H9 (cell line): ENCODE results near the gene MCEMP1. TPM values are rescaled to one million over a fixed set of nuclear protein-coding genes. Genes with fewer than 3 reads are reported as not detected.

ENCODE experiments used
- DNase-seq: peaks from one replicate; pipeline ENCODE4 v3.0.0-alpha.2; 2017
- H2AFZ ChIP-seq: one replicate; pipeline ENCODE4 v1.6.1; 2013; ENCODE audit warnings: mild to moderate bottlenecking, low read length, control low read depth, moderate library complexity
- H2AK5ac ChIP-seq: 2 replicates; pipeline ENCODE4 v1.6.1; 2013; ENCODE audit warnings: low read length, control low read depth, mixed read lengths; ENCODE audit not compliant: insufficient read length
- H2BK120ac ChIP-seq: one replicate; pipeline ENCODE4 v1.6.1; 2013; ENCODE audit warnings: low read depth, mild to moderate bottlenecking, low read length, control low read depth, inconsistent platforms; ENCODE audit not compliant: poor library complexity, severe bottlenecking
- H2BK12ac ChIP-seq: 2 replicates; pipeline ENCODE4 v1.6.1; 2013; ENCODE audit warnings: low read length, control low read depth, mixed read lengths, low read depth; ENCODE audit not compliant: insufficient read length
- H2BK15ac ChIP-seq: 2 replicates; pipeline ENCODE4 v1.6.1; 2013; ENCODE audit warnings: low read depth, low read length, control low read depth
- H2BK20ac ChIP-seq: one replicate; pipeline ENCODE4 v1.6.1; 2013; ENCODE audit warnings: low read depth, mild to moderate bottlenecking, low read length, control low read depth, inconsistent platforms; ENCODE audit not compliant: poor library complexity, severe bottlenecking
- H2BK5ac ChIP-seq: 2 replicates; pipeline ENCODE4 v1.6.1; 2013; ENCODE audit warnings: low read length, control low read depth, mixed read lengths; ENCODE audit not compliant: insufficient read length
- H3K14ac ChIP-seq: 2 replicates; pipeline ENCODE4 v1.6.1; 2013; ENCODE audit warnings: low read length, control low read depth; ENCODE audit not compliant: insufficient read depth
- H3K18ac ChIP-seq: 2 replicates; pipeline ENCODE4 v1.6.1; 2013; ENCODE audit warnings: low read depth, mild to moderate bottlenecking, mixed read lengths, low read length, control low read depth; ENCODE audit not compliant: insufficient read length
- H3K23ac ChIP-seq: 2 replicates; pipeline ENCODE4 v1.6.1; 2013; ENCODE audit warnings: low read length, control low read depth, mixed read lengths, low read depth; ENCODE audit not compliant: insufficient read length
- H3K23me2 ChIP-seq: 2 replicates; pipeline ENCODE4 v1.6.1; 2013; ENCODE audit warnings: low read depth, mild to moderate bottlenecking, mixed read lengths, low read length, control low read depth; ENCODE audit not compliant: insufficient read length, poor library complexity, severe bottlenecking
- H3K27ac ChIP-seq: 2 replicates; pipeline ENCODE4 v1.5.1; 2013; ENCODE audit warnings: low read length, control low read depth, mixed read lengths, low read depth; ENCODE audit not compliant: insufficient read length
- H3K27me3 ChIP-seq: 2 replicates; pipeline ENCODE4 v1.6.1; 2013; ENCODE audit warnings: low read length, control low read depth, inconsistent platforms; ENCODE audit not compliant: insufficient read depth
- H3K4ac ChIP-seq: 2 replicates; pipeline ENCODE4 v1.6.1; 2013; ENCODE audit warnings: low read depth, mild to moderate bottlenecking, control low read depth, inconsistent platforms, low read length, moderate library complexity
- H3K4me1 ChIP-seq: 2 replicates; pipeline ENCODE4 v1.6.1; 2013; ENCODE audit warnings: low read length, control low read depth, inconsistent platforms; ENCODE audit not compliant: insufficient read depth
- H3K4me2 ChIP-seq: 2 replicates; pipeline ENCODE4 v1.6.1; 2013; ENCODE audit warnings: low read length, control low read depth, mixed read lengths; ENCODE audit not compliant: insufficient read length, insufficient read depth
- H3K56ac ChIP-seq: 2 replicates; pipeline ENCODE4 v1.6.1; 2013; ENCODE audit warnings: low read depth, mild to moderate bottlenecking, mixed read lengths, low read length, control low read depth; ENCODE audit not compliant: insufficient read length
- H3K79me1 ChIP-seq: 2 replicates; pipeline ENCODE4 v1.6.1; 2013; ENCODE audit warnings: low read depth, mild to moderate bottlenecking, moderate library complexity, low read length, control low read depth, inconsistent platforms; ENCODE audit not compliant: insufficient read depth, poor library complexity, severe bottlenecking
- H3K79me2 ChIP-seq: 2 replicates; pipeline ENCODE4 v1.6.1; 2013; ENCODE audit warnings: low read length, control low read depth, inconsistent platforms; ENCODE audit not compliant: insufficient read depth
- H3K9ac ChIP-seq: 2 replicates; pipeline ENCODE4 v1.6.1; 2013; ENCODE audit warnings: low read length, control low read depth, mixed read lengths; ENCODE audit not compliant: insufficient read length; ENCODE audit errors: extremely low read depth
- H3K9me3 ChIP-seq: one replicate; pipeline ENCODE4 v1.6.1; 2013; ENCODE audit warnings: low read depth, low read length, inconsistent platforms; ENCODE audit not compliant: control insufficient read depth
- H3T11ph ChIP-seq: one replicate; pipeline ENCODE4 v1.6.1; 2013; ENCODE audit warnings: mild to moderate bottlenecking, low read length, control low read depth, inconsistent platforms
- H4K20me1 ChIP-seq: one replicate; pipeline ENCODE4 v1.6.1; 2013; ENCODE audit not compliant: control insufficient read depth, insufficient read length, insufficient read depth
- H4K5ac ChIP-seq: 2 replicates; pipeline ENCODE4 v1.6.1; 2013; ENCODE audit warnings: low read depth, mild to moderate bottlenecking, mixed read lengths, low read length, control low read depth; ENCODE audit not compliant: insufficient read length
- H4K8ac ChIP-seq: replicated peaks from 2 replicates; pipeline ENCODE4 v1.6.1; 2013; ENCODE audit warnings: low read length, control low read depth, mixed read lengths, low read depth; ENCODE audit not compliant: insufficient read length
- H4K91ac ChIP-seq: 2 replicates; pipeline ENCODE4 v1.6.1; 2013; ENCODE audit warnings: low read depth, mild to moderate bottlenecking, moderate library complexity, mixed read lengths, low read length, control low read depth; ENCODE audit not compliant: insufficient read length
- H3K27ac Mint-ChIP-seq, 3 experiments: 2 replicates in 2 of 3; 3 replicates in 1 of 3; pipeline ENCODE4 v1.8.0; 2020 to 2021; ENCODE audit warnings: mixed read lengths in 3 of 3, mild to moderate bottlenecking in 1 of 3, moderate library complexity in 1 of 3
- H3K27me3 Mint-ChIP-seq: 2 replicates; pipeline ENCODE4 v1.8.0; 2021; ENCODE audit warnings: low read depth, mild to moderate bottlenecking, moderate library complexity, mixed read lengths
- H3K36me3 Mint-ChIP-seq, 3 experiments: 2 replicates in 2 of 3; 3 replicates in 1 of 3; pipeline ENCODE4 v1.8.0; 2020 to 2021; ENCODE audit warnings: low read depth in 3 of 3, mixed read lengths in 3 of 3; ENCODE audit not compliant: insufficient read depth in 1 of 3
- H3K4me1 Mint-ChIP-seq, 2 experiments: 2 replicates each; pipeline ENCODE4 v1.8.0; 2020; ENCODE audit warnings: mixed read lengths in 2 of 2
- H3K4me3 Mint-ChIP-seq, 2 experiments: 2 replicates in 1 of 2; 3 replicates in 1 of 2; pipeline ENCODE4 v1.8.0; 2020 to 2021; ENCODE audit warnings: mild to moderate bottlenecking in 2 of 2, mixed read lengths in 2 of 2, moderate library complexity in 1 of 2
- H3K9me3 Mint-ChIP-seq, 2 experiments: 2 replicates in 1 of 2; 3 replicates in 1 of 2; pipeline ENCODE4 v1.8.0; 2020; ENCODE audit warnings: mild to moderate bottlenecking in 2 of 2, mixed read lengths in 2 of 2, moderate library complexity in 1 of 2
- CTCF ChIP-seq: fragments of 200-600 bp; sonication (generic); conservative IDR thresholded peaks from 3 replicates; pipeline ENCODE4 v1.8.0; 2021; ENCODE audit warnings: antibody characterized with exemption, mild to moderate bottlenecking
- WGBS: extraction: QIAGEN DNeasy Blood & Tissue Kit; methylation state at CpG from one replicate; pipeline ENCODE4 v1.1.7; 2013; ENCODE audit warnings: missing lambda C conversion rate, low lambda C conversion rate, mixed read lengths; ENCODE audit not compliant: insufficient read length; ENCODE audit errors: extremely low coverage; 5-methylcytosine and 5-hydroxymethylcytosine counted together
- total RNA-seq: library from RNA; stranded (reverse); gene quantifications from 2 replicates; pipeline ENCODE4 v1.2.1, GENCODE V29; 2021

MCEMP1 gene
- total RNA-seq, 1 experiment from 2014 or later: not detected

DNA sequence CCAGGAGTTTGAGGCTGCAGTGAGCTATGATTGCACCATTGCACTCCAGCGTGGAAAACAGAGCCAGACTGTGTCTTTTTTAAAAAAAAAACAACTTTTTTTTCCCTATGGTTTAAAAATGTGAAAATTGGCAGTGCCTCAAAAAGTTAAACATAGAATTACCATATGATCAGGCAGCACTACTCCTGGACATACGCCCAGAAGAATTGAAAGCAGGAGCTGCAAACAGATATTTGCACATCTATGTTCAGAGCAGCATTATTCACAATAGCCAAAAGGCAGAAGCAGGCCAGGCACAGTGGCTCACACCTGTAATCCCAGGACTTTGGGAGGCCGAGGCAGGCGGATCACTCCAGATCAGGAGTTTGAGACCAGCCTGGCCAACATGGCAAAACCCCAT, 11.8 kb upstream of the MCEMP1 start:
- Histone ChIP-seq H2BK5ac (no peak overlapping the region), H3K23me2 (peaks cover 6% of the 10 kb centered on the region), H3K79me2 (no peaks in the 10 kb centered on the region), H4K8ac (no peak overlapping the region), H2BK120ac (no peak overlapping the region), H3K23ac (no peak overlapping the region), H2BK20ac (no peak overlapping the region), H4K91ac (no peak overlapping the region), H3K4me2 (no peak overlapping the region), H3K9me3 (no peaks in the 10 kb centered on the region), H3K14ac (no peak overlapping the region), H3K56ac (no peak overlapping the region), H3K79me1 (no peaks in the 10 kb centered on the region), H3T11ph (no peak overlapping the region), H3K9ac (no peak overlapping the region), H2BK12ac (no peak overlapping the region), H3K27me3 (peaks cover 2% of the 10 kb centered on the region), H4K20me1 (no peaks in the 10 kb centered on the region), H3K4ac (no peak overlapping the region), H3K18ac (no peak overlapping the region), H2AK5ac (no peak overlapping the region), H3K27ac (no peak overlapping the region), H2BK15ac (no peak overlapping the region), H4K5ac (no peak overlapping the region), H2AFZ (no peak overlapping the region), H3K4me1 (no peaks in the 10 kb centered on the region)
- no peak for DNase-seq
- no peak overlapping the region for H3K4me3 Mint-ChIP-seq
- peaks cover 81% of the 10 kb centered on the region for H3K27me3 Mint-ChIP-seq
- H3K36me3 Mint-ChIP-seq: no peaks in the 10 kb centered on the region; a peak in 1 of 7 replicates
- peaks cover 0 to 3% of the 10 kb centered on the region in 2 experiments; a peak in 1 of 5 replicates for H3K9me3 Mint-ChIP-seq
- H3K27ac Mint-ChIP-seq: no peak overlapping the region
- no CpG with 5 or more reads among the region's 4 CpGs for WGBS
- no peak for TF ChIP-seq CTCF
- H3K4me1 Mint-ChIP-seq: peaks cover 0 to 7% of the 10 kb centered on the region in 2 experiments; a peak in 3 of 4 replicates
